ENCODE results near the gene SEPHS2.
"Not testable (repeated sequence)": the region's sequence is repeated elsewhere in the genome, so short reads cannot be mapped to it uniquely, and the experiment has no call there.

SEPHS2 gene

DNA sequence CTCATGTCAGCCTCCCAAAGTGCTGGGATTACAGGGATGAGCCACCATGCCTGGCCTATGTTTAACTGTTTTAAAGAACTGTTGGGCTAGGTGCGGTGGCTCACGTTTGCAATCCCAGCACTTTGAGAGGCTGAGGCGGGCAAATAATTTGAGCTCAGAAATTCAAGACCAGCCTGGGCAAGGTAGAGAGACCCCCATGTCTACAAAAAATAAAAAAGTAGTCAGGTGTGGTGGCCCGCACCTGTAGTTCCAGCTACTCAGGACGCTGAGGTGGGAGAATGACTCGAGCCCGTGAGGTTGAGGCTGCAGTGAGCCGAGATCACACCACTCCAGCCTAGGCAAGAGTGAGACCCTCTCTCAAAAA, 24.9 kb upstream of the SEPHS2 start:
- no peak for DNase-seq (ENCODE audit: insufficient read length, low spot score)
- no peak for FAIRE-seq

DNA sequence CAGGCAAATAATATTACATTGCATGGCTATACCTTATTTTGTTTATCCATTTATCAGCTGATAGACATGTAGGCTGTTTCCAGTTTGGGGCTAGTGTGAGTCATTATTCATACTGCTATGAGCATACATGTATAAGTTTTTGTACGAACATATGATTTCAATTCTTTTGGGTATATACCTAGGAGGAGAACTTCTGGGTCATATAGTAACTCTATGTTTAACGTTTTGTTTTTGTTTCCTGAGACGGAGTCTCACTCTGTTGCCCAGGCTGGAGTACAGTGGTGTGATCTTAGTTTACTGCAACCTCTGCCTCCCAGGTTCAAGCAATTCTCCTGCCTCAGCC, 24.5 kb upstream of the SEPHS2 start:
- no peak for DNase-seq (ENCODE audit: insufficient read length, low spot score)
- no peak for FAIRE-seq

DNA sequence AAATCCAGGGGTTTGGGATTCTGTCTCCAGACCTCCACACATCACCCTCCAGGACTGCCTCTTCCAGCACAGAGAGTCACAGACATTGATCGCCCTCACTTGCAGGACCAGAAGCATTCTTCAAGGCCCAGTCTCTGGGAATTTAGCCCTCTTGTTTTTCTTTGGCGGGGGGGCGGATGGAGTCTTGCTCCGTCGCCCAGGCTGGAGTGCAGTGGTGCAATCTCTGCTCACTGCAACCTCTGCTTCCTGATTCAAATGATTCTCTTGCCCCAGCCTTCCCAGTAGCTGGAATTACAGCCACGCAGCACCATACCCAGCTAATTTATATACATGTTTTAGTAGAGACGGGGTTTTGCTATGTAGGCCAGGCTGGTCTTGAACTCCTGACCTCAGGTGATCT, 18.4 kb upstream of the SEPHS2 start:
- FAIRE-seq = no peak
- no peak for DNase-seq (ENCODE audit: insufficient read length, low spot score)

GRCh38 chr16:30461426-30461825, 15.8 kb upstream of the SEPHS2 start:
- not testable (repeated sequence) for DNase-seq (ENCODE audit: insufficient read length, low spot score); FAIRE-seq

DNA sequence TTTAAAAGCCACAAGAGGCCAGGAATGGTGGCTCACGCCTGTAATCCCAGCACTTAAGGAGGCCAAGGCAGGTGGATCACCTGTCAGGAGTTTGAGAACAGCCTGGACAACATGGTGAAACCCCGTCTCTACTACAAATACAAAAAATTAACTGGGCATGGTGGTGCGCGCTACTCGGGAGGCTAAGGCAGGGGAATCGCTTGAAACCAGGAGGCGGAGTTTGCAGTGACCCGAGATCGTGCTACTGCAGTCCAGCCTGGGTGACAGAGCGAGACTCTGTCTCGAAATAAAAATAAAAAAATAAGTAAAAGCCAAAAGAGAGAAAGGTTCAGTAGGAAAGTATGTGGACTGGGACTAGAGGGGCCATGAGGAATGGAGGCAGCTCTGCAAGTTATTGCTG, 13.8 kb upstream of the SEPHS2 start:
- FAIRE-seq = no peak

GRCh38 chr16:30458561-30459394, 13.1 kb upstream of the SEPHS2 start:
- FAIRE-seq = no peak

More for the DNA sequence above, 13.8 kb upstream of the SEPHS2 start:
- DNase-seq (ENCODE audit: insufficient read length, low spot score) = no peak

DNA sequence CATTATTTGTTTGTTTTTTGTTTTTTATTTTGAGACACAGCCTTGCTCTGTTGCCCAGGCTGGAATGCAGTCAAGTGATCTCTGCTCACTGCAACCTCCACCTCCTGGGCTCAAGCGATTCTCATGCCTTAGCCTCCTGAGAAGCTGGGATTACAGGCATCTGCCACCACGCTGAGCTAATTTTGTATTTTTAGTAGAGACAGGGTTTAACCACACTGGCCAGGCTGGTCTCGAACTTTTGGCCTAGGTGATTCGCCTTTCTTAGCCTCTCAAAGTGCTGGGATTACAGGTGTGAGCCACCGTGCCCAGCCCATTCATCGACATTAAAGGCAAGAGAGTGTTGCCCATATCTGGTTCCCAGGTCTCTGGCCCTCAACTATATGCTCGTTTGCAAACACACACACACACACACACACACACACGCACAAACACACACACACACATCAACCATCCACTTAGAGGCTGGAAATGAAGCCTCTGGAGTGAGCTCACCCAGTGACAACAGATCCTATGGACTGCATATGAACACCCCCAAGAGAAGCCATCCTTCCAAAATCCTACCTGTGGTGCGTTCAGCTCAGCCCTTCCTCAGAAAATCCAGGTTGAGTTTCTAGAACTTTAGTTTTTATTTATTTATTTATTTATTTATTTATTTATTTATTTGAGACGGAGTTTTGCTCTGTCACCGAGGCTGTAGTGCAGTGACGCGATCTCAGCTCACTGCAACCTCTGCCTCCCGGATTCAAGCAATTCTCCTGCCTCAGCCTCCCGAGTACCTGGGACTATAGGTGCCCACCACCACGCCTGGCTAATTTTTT, 12.3 kb upstream of the SEPHS2 start:
- DNase-seq (ENCODE audit: insufficient read length, low spot score) (no peak), FAIRE-seq (no peak)

More at GRCh38 chr16:30458561-30459394, 13.1 kb upstream of the SEPHS2 start:
- no peak for DNase-seq (ENCODE audit: insufficient read length, low spot score)

GRCh38 chr16:30457256-30457655, 11.6 kb upstream of the SEPHS2 start:
- DNase-seq (ENCODE audit: insufficient read length, low spot score) = no peak
- no peak for FAIRE-seq

- no peak for DNase-seq (ENCODE audit: insufficient read length, low spot score)
- FAIRE-seq = no peak
Observed at GRCh38 chr16:30456302-30456701, 10.6 kb upstream of the SEPHS2 start.

- FAIRE-seq = not testable (repeated sequence)
Observed at GRCh38 chr16:30452709-30453580, 7.3 kb upstream of the SEPHS2 start.

DNA sequence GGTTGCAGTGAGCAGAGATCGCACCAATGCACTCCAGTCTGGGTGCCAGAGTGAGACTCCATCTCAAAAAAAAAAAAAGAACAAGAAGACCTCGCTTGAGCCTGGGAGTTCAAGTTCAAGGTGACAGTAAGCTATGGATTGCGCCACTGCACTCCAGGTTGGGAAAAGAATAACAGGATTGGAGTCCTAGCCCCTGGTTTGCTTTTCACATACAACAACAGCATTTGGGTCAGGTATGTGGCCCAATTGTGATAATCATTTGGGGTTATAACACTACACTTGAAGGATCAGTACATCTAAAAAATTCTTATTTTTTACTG, 3.4 kb upstream of the SEPHS2 start:
- DNase-seq (ENCODE audit: insufficient read length, low spot score) = no peak
- FAIRE-seq = no peak

More at GRCh38 chr16:30452709-30453580, 7.3 kb upstream of the SEPHS2 start:
- not testable (repeated sequence) for DNase-seq (ENCODE audit: insufficient read length, low spot score)

DNA sequence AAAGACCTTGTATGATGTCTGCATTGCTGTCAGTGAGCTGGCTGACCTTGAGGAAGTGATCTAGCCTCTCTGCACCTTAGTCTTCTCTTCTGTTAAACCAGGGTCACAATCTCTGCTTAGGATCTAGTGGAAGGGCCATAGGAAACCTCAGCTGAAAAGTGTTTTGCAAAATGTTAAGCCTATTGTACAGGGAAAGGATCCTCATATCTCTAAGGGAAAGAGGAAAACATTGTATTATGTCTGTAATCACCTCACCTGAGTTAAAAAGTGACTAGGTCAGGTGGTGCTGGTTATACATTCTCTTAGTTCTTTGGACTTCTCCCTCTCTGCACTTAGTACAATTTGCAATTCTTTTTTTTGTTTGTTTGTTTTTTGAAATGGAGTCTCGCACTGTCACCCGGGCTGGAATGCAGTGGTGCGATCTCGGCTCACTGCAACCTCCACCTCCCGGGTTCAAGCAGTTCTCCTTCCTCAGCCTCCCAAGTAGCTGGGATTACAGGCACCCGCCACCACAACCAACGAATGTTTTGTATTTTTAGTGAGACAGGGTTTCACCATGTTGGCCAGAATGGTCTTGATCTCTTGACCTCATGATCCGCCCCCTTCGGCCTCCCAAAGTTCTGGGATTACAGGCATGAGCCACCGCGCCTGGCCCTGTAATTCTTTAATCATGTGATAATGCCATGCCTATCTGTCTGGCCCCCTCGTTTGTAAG, 2.0 kb upstream of the SEPHS2 start:
- FAIRE-seq (no peak), DNase-seq (ENCODE audit: insufficient read length, low spot score) (no peak)

DNA sequence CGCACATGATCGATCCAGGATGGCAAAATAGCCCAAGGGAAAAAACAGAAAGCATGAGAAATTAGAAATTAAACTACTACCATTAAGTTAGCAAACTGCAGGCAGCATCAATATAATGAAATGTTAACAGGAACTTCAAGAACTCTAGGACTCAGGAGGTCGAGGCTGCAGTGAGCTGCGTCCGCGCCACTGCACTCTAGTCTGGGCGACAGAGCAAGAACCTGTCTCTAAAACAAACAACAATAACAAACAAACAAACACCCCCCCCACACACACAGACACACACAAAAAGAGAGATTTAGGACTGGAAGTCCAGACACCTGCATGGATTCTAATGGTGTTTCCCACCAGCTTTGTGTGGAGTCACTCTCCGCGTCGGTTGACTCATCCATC, 525 bp upstream of the SEPHS2 start:
- FAIRE-seq = no peak
- DNase-seq (ENCODE audit: insufficient read length, low spot score) = no peak

DNA sequence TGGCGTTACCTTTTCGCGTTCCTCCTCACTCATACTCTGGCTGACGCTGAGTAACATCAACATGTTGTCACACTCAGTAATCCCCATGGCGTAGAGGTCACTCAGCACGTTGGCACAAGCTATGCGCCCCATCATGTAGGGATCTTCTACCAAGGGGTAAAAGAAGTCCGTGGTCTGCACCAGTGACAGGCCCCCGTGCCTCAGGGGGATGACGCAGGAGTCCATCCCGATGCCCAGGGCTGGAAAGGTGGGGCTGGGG, 596 bp downstream of the SEPHS2 start:
- DNase-seq (ENCODE audit: insufficient read length, low spot score) = no peak
- no peak for FAIRE-seq

DNA sequence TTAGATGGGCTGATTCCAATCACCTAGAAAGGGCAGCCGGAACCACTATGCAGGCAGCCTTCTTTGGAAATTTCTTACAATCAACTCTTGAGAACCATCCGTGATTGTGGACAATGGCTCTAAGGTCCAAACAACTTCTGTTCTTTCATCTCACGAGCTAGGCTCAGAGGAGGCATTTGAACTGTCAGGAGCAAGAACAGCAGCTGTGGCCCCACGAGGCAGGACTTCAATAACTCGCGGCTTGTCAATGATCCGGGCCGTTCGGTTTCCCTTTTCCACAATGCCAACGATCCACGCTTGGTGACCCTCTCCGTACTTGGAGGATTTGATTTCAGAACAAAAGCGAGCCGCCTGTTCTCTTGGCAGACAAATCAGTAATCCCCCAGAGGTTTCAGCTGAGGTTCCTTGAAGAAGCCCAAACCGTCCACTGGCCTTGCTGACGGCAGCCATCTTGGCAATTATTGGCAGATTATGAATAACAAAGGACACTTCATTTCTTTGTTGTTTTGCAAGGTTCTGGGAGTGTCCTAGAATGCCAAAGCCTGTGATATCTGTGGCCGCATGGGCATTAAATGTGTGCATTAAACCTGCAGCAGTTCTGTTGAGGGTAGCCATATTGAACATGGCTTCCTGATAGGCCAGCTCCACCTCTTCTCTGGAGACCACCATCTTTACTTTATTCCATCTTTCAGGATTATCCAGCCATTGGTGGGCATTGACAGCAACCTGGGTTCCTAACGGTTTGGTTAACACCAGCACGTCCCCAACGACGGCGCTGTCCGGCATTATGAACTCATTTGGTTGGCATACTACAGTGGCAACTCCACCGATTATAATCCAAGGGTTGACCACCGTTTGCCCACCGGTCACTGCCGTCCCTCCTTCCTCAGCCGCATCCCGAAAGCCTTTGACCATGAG, 1.2 kb downstream of the SEPHS2 start:
- DNase-seq (ENCODE audit: insufficient read length, low spot score) (no peak), FAIRE-seq (no peak)

- DNase-seq (ENCODE audit: insufficient read length, low spot score) (no peak), FAIRE-seq (no peak)
Observed at GRCh38 chr16:30443631-30444030, 2.0 kb downstream of the SEPHS2 start.

DNA sequence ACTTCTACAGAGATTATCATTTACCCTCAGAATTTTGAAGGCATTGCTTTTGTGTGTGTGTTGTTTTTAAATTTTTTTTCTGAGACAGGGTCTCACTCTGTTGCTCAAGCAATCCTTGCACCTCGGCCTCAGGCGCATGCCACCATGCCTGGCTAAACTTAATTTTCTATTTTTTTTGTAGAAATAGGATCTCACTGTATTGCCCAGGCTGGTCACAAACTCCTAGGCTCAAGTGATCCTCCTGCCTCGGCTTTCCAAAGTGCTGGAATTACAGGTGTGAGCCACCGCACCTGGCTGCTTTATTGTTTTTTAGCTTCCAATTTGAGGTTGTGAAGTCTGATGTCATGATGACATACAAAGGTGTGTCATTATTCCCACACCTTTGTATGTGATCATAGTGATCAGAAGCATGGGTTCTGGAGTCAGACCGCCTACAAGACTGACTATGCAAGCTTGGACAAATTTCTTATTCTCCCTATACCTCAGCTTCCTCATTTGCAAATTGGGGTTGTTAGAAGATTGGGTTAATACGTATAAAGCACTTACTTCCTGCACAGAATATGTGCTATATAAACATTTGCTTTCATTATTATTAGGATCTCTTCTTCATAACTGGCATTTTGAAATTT, 5.8 kb downstream of the SEPHS2 start:
- FAIRE-seq = no peak

DNA sequence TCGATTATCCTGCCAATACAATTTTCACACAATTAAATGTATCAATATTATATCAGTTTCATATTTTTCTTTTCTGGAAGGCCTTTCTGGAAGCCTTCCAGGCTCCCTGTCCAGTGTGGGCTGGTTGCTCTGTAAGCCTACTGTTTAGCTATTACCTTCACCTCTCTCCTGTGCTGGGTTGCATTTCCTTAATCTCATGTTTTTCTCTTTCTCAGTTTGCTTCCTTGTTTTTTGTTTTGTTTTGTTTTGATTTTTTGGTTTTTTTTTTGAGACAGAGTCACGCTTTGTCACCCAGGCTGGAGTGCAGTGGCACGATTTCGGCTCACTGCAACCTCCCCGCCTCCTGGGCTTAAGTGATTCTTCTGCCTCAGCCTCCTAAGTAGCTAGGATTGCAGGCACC, 6.8 kb downstream of the SEPHS2 start:
- DNase-seq (ENCODE audit: insufficient read length, low spot score) (no peak), FAIRE-seq (no peak)

More for the DNA sequence above, 5.8 kb downstream of the SEPHS2 start:
- DNase-seq (ENCODE audit: insufficient read length, low spot score) = no peak

DNA sequence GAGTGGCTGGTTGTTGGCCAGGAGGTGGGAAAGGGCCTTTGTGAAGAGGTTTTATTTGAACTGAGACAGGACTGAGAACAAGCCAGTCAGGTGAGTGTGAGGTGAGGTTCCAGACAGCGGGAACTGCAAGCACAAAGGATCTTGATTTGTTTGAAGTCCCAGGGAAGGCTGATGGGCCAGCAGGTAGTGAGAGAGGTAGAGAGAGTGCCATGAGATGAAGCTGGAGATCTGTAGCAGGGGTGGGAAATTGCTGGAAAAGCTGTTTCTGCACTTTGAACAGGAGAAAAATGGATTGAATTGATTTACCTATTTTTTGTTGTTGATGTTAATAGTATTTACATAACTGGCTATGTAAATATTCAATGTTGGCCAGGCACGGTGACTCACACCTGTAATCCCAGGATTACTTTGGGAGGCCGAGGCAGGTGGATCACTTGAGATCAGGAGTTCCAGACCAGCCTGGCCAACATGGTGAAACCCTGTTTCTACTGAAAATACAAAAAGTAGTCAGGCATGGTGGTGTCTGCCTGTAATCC, 8.1 kb downstream of the SEPHS2 start:
- no peak for DNase-seq (ENCODE audit: insufficient read length, low spot score)
- FAIRE-seq = no peak
